ENCODE data around the gene PEAK3. TPM values are rescaled to one million over a fixed set of nuclear protein-coding genes. Genes with fewer than 3 reads are reported as not detected.

The PEAK3 gene
- total RNA-seq, 4 donors from 2014 or later = 0.30 to 0.97 (median 0.76) TPM

GRCh38 chr19:2288818-2289713 lies 7.1 kb upstream of the PEAK3 start:
- no peak for DNase-seq (ENCODE audit: low spot score in 2 of 2)
- no peak overlapping the region for H3K4me3 ChIP-seq (ENCODE audit: low read depth, poor library complexity, severe bottlenecking)
- no peak for TF ChIP-seq POLR2A (IDR thresholded peaks at IDR 0.05)
- no peak for TF ChIP-seq CTCF (IDR thresholded peaks at IDR 0.05)
- intact Hi-C loops (cut with DNase I; ENCODE audit: low total_unique reads) = no loop called here
- WGBS, 2 donors = 55 to 66% methylated on average over 19 to 24 of the region's 28 CpGs

GRCh38 chr19:2288338-2288817 lies 6.4 kb upstream of the PEAK3 start:
- no peak for DNase-seq (ENCODE audit: low spot score in 2 of 2)
- H3K4me3 ChIP-seq (ENCODE audit: low read depth, poor library complexity, severe bottlenecking) = no peak overlapping the region
- intact Hi-C loops (cut with DNase I; ENCODE audit: low total_unique reads) = no loop called here
- TF ChIP-seq CTCF (IDR thresholded peaks at IDR 0.05) (no peak), POLR2A (IDR thresholded peaks at IDR 0.05) (no peak)
- 84 to 90% methylated on average over 11 to 16 of the region's 17 CpGs for WGBS, 2 donors

- no peak for DNase-seq (ENCODE audit: low spot score in 2 of 2)
- TF ChIP-seq CTCF (IDR thresholded peaks at IDR 0.05) = no peak
- TF ChIP-seq POLR2A (IDR thresholded peaks at IDR 0.05) = no peak
- WGBS, 2 donors = 76 to 80% methylated on average over 10 to 13 of the region's 13 CpGs
- H3K4me3 ChIP-seq (ENCODE audit: low read depth, poor library complexity, severe bottlenecking) = no peak overlapping the region
- intact Hi-C loops (cut with DNase I; ENCODE audit: low total_unique reads) = no loop called here
These were observed 5.8 kb upstream of the PEAK3 start for GRCh38 chr19:2287585-2288337.

- no peak for TF ChIP-seq POLR2A (IDR thresholded peaks at IDR 0.05)
- no peak for TF ChIP-seq CTCF (IDR thresholded peaks at IDR 0.05)
- 88 to 95% methylated on average over 20 of the region's 20 CpGs for WGBS, 2 donors
- H3K4me3 ChIP-seq (ENCODE audit: low read depth, poor library complexity, severe bottlenecking) = no peak overlapping the region
- intact Hi-C loops (cut with DNase I; ENCODE audit: low total_unique reads) = no loop called here
- DNase-seq (ENCODE audit: low spot score in 2 of 2) = no peak
These were observed 4.6 kb upstream of the PEAK3 start for GRCh38 chr19:2286402-2287140.

GRCh38 chr19:2283835-2284507 lies 2.0 kb upstream of the PEAK3 start:
- TF ChIP-seq CTCF (IDR thresholded peaks at IDR 0.05) = no peak
- no peak for TF ChIP-seq POLR2A (IDR thresholded peaks at IDR 0.05)
- intact Hi-C loops (cut with DNase I; ENCODE audit: low total_unique reads) = no loop called here
- no peak overlapping the region for H3K4me3 ChIP-seq (ENCODE audit: low read depth, poor library complexity, severe bottlenecking)
- 96 to 97% methylated on average over 8 of the region's 8 CpGs for WGBS, 2 donors
- DNase-seq (ENCODE audit: low spot score in 2 of 2) = no peak

All from lower leg skin (tissue), 4 donors.